ENCODE data around the gene NUDT21. TPM values are rescaled to one million over a fixed set of nuclear protein-coding genes. Genes with fewer than 3 reads are reported as not detected.
A peak's percentile ranks its signal among the peaks of the same experiment; 100 is the strongest.

The NUDT21 gene
- total RNA-seq, 1 donor from 2014 or later: 102 TPM

DNA sequence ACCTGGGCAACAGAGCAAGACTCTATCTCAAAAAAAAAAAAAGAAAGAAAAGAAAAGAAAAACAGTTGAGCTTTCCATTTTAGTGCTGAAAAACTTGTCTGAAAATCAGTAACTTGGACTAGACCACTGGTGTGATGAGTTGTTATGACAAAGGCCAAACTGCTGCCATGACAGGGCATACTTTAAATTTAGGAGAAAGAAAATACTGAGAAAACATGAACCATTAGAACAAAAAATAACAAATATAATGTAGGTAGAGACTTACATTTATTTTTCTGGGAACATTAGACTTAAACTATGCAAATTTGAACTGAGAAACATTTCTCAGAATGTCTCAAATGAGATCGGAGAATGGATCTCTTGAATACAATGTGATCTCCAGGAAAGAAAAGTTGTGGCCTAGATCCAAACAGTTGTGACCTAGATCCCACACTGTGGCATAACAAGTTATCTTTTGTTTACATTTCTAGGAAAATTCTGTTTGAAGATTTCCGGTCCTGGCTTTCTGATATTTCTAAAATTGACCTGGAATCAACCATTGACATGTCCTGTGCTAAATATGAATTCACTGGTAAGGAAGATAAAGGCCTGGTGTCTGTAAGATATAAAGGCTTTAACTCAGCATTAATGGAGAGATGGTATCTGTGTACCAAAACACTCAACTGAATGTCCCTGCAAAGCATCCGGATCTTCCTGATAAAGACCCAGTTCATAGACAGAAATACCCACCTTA is 11.1 kb upstream of the NUDT21 start:
- DNase-seq: no peak

DNA sequence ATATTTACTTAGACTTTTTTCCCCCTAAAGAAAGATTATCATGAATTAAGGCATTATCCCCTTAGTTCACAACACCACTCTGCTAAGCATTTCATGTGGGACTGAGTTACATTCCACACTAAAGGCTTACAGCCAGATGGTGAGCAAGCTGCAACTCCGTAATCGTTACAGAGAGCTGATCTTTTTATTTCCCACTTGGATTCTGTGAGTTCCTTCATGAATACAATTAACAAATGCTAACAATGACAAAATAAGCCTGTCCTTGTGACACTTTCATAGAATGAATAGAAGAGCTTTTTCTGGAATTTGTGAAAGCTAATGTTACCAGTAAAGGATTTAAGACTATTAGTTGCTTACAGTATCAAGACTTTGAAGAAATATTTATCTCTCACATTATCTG is 9.0 kb upstream of the NUDT21 start:
- no peak for DNase-seq

DNA sequence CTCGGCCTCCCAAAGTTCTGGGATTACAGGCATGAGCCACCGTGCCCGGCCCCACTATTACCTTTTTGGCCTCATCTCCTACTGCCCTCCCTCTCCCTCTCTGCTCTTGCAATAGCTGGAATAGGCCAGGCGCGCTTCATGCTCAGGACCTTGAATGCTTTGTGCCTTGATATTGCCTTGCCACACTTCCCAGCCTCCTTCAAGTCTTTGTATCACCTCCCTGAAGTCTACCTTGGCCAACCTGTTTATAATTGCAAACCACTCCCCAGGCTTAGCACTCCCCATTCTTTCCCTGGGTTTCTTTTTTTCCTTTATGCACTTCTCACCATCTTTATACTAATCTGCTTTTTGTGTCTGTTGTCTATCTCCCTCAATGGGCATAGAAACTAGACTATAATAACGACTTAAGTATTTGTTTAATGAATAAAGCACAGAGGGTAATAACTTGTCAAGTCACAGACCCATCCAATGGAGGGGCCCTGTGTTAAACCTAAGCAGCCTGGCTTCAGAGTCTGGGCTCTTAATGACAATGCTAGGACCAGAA is 6.9 kb upstream of the NUDT21 start:
- DNase-seq: no peak

DNA sequence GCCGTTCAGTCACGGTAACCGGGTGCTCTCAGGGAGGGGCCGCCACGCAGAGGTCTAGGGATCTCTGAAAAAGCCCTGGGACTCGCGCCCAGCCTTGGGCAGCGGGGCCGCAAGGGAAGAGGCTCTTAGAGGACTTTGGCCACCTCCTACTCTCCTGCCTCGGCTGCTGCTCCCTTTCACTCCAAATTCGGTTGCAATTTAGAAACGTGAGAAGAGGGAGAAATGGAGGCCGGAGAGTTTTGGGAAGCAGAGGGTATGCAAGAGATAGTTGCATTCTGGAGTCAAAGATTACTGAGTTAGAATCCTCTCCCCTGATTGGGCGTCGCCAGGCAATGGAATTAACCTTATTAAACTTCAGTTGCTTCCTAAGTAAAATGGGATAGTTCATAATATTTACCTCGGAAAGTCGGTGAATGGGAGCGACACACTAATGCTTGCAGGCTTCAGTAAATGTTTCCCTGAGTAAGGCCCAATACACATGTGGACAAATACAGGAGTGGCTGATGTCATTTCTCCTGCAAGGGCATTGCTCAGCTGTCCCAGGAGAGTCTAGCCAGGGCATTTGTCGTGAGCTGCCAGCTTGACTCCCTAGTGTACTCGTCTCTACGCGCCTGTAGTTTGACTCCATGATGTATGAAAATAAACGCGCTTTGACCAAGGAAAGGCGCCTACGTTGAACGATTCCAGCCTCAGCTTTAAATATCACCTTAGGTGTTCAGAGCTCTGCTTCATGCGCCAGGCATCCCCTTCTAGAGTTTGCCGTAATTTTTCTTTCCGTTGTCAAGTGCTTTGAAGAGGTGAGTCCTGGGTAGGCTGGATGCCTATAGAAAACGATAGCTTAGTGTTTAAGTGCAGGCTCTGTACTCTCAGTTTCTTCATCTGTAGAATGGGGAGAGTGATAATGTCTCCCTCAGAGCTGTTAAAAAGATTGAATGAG is 889 bp upstream of the NUDT21 start:
- peak; percentile 62 for DNase-seq

DNA sequence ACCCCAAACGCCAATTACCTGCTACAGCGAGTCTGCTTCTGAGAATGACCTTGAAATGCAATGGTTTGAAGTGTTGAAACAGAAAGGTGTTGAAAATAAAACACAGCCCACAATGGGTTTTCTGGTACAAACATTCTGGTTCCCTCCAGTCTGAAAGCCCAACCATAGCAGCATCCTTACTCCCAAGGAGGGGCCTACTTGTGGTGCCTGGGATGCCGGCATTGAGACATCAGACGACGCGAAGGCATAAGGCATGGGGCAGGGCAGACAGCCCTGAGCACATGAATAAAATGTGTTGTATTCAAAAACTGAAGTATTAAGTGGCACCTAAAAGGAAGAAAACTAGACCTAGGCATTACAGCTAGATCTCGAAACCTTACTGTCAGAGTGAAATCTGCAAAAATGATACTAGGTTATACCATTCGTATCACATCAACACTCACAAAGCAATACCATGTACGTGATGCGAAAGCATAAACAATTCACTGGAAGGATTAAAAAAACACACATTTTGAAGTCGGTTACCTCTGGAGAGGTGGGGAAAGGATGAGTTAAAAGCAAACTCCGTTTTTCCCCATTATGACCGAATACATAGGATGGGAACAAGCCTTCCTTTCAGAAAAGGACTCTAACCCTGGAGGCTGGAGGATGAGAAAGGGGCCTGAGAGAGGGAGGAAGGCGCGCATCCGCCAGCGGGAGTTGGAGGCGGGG is 702 bp downstream of the NUDT21 start:
- peak; percentile 20 for DNase-seq

DNA sequence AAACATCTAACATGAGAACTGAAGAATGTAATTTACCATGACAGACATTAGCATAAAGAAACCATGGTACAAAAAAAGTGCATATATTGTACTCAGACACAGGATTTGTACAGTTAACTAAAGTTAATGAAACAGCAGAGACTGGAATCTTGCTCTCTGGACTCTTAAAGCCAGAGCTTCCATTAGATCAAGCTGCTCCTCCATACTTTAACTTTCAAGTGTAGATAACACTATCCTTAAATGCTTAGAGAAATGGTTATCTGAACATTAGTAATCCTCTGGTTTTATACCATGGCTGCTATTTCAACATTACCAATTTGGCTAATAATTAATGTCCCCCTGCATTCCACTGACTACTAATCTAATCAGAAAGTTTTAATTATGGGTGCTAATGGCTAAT is 3.1 kb downstream of the NUDT21 start:
- DNase-seq: no peak

DNA sequence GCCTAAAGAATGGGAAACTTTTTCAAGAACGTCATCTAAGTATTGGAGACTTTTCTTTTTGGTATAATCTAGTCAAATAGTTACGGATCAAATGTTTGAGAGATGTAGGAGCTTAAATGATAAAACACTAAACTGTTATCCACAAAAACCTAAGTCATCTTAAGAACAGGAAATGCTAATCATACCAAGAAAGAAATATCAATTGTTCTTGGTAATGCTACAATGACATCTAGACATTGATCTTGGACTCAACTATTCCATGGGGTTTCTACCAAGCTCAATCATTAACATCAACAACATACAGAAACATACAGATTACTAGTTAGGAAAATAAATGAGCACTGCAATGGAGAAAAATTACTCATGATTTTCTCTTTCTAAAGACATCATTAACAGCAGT is 3.8 kb downstream of the NUDT21 start:
- DNase-seq: peak; percentile 15

DNA sequence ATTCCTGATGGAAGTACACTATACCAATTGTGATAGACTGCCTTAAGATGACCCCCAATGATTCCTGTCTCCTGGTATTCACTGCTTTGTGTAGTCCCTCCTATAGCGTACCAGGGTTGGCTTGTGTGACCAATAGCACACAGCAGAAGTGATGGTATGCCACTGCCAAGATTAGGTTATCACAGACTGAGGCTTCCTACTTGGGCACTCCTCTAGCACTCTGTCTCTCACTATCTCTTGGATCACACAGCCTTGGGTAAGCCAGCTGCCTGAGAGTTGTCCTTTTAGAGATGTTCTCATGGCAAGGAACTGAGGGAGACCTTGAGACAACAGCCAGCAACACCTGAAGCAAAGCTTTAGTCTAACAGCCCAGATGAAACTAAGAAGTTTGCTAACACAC is 13.1 kb downstream of the NUDT21 start:
- no peak for DNase-seq

DNA sequence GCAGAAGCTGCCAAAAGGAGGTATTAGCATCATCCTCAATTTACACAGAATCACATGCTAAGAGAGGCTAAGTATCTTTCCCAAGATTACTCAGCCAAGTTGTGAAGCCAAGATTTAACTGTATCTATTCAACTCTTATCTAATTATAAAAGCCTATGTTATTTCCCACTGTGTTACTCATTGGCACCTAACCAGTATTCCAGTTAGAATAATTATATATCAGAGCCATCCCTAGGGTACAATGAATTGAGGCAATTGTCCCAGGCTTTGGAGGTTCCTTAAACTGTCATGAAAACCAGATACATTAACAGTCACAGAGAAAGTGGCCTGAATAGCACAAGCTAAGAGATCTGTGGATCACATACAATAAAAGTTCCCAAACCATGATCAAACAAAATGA is 14.9 kb downstream of the NUDT21 start:
- no peak for DNase-seq

DNA sequence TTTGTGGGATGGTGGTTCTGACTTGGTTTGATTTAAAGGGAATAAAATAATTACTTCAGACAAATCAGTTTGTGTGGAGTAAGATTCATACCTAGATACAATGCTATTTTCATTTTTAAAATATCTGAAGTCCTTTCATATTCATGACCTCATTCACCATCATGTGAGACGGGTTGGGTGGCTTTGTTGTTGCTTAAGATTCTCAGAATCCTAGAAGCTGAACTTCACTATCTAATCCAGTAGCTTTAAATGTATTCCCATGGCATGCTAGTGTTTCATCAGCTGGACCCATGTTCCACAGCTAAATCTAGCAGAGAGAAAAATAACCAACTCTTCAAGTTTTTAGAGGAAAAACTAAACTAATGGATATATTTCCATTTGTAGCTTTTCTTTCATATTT is 23.0 kb downstream of the NUDT21 start:
- no peak for DNase-seq

DNA sequence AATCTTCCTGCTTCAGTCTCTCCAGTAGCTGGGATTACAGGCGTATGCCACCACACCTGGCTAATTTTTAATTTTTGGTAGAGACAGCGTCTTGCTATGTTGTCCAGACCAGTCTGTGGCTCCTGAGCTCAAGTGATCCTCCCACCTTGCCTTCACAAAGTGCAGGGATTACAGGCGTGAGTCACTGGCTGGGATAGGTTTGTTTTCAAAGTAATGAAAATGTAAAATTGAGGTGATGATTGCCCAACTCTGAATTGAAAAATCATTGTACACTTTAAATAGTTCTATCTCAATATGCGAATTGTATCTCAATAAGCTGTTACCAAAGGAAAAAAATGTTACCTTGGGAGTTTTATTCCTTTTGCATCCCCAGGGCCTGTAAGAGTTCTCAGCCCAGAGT is 24.5 kb downstream of the NUDT21 start:
- no peak for DNase-seq

DNA sequence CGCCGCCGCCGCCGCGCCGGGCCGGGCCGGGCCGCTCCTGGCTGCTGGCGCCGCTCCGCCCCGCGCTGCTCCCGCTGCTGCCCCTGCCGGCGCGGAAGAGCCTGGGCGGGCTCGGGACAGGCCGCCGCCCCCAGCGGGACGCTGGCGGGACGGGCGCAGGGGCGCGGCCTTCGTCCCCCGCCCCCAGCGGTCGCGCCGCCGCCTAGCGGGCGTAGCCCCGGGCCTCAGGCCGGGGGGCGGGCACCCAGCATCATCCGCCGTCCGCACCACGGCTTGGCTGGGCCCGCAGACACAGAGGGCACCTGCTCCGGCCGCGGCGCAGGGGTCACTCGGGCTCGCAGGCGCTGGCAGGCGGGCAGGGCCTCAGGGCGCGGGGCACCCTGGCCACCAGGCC is 25.7 kb downstream of the NUDT21 start, which contains the start of gene AMFR:
Gene AMFR (minus strand): TSS at position 107 of the 394 bp plus-strand sequence. CDS start 218 bp downstream, outside the sequence.
- peak; percentile 88 for DNase-seq

DNA sequence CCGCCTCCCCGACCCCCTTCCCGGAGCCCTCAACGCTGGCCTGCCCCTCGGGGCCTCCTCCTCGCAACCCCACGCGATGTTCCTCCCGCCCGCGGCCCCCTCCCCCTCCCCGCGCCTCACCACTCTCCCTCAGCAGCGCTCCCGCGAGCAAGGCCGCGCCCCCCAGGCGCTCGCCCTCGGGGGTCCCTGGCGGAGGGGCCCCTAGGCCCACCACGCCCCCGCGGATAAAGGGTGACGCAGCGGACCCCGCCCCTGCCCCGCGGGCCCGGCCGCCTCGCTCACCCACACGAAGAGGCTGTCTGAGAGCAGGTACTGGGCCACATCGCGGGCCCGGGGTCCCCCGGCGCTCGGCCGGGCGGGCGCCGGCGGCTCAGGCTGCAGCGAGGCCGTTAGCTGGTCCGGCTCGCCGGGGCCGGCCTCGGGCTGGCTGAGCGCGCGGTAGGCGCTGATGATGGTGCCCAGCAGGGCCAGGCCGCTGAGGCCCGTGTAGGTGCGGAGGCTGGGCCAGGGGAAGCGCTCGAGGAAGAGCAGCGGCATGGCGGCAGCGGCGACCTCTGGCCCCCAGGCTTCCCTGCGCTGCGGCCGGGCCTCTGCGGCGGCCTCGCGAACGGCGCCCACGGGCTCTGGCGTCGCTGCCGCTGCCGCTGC is 26.2 kb downstream of the NUDT21 start:
- peak; percentile 28 for DNase-seq

DNA sequence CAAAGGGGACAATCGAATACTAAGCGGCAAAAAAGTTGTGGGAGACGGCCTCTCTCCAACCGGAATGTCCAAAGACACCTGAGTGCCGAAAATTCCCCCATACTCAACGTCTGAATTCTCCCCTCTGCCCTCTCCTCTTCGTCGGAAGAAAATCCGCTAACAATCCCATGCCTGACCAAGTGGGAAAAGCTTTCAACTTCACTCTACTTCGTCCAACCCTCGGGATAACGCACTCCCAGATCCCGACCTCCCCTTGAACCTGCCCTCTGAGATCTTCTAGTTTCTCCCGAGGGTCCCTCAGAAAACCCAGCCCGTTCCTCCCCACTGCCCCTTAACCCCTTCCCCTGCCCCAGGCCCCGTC is 26.7 kb downstream of the NUDT21 start:
- peak; percentile 30 for DNase-seq

DNA sequence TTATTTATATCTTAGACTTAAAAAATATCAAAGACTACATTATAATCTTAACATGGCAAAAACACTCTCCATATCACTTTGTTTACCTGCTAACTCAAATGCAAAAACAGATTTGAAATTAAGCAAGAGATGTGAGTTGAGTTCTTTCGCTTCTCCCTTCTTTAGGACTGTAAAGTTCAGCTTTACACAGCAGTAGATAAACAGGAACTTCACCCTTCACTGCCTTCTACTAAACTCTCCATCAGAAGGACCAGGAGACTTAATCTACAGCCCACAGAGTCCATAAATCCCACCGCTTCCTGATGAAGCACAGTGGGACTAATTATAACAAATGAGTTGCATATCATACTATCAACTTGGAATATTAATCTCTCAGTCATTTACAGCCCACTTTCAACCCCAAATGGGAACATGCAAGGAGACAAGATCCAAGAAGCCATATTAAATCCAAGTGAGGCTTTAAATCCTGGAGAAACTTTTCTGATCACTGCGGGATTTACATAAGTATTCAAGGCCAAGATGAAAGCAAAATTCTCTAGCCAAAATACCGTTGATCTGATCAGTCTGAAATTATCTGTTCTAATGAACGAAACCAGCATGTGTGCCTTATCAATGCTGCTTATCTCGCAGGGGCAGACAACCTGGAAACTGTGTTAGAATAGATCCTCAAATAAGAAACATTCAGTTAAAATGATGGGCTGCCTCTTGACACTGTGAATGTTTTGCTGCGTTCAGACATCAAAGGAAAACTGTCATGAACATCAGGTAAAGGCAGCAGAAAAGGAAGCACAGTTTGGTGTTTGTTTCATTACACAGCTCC is 27.3 kb downstream of the NUDT21 start:
- peak; percentile 15 for DNase-seq

DNA sequence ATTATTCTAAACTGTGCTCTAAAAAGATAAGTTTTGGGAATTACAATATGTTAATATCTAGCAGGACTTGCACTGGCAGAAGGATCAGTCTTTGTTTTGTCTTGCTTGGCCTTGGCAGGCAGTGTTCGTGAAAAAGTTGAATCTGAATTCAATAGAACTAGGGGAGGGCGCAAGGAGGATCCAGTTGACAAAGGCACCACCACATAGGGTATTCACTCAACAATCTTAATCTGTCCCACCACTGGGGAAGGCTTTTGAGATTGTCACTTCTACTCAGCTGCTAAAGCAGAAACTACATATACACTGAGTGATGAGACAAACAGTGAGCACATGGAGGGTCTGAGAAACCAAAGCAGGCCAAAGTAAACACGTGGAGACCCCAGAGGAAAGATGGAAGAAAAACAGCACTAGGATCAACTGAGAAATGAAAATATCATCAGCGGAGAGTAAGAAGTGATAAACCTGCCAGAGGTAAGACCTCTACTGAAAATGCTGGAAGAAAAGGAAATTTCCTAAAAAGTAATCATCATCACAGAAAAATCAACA is 28.2 kb downstream of the NUDT21 start:
- DNase-seq: no peak

DNA sequence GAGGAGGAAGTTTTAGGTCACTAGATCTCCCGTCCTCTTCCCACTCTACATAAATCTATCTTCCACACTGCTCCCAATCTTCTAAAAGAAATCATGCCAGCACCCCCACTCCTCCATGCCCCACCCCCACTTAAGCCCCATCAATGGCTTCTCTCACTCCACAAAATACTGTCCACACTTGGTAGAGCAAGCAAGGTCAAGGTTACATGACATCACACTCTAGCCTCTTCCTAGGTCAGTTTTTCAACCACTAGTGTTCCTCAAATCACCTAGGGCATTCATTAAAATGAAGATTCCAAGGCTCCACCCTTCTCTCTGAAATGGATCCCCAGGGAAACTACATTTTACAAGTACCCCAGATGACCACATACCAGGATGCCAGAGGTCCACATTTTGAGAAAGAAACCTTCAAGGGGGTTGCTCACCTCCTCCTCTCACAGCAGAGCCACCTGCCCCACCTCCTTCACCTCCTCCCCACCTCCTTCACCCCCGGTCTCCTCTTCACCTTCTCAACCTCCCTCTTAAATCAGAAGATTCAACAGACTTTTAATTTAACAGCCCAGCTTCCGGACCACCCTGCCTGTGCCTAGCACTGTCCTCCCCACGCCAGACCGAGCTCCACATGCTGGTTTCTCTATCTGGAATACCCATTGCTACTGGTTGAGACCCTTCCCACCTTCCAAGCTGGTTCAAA is 29.0 kb downstream of the NUDT21 start:
- no peak for DNase-seq

DNA sequence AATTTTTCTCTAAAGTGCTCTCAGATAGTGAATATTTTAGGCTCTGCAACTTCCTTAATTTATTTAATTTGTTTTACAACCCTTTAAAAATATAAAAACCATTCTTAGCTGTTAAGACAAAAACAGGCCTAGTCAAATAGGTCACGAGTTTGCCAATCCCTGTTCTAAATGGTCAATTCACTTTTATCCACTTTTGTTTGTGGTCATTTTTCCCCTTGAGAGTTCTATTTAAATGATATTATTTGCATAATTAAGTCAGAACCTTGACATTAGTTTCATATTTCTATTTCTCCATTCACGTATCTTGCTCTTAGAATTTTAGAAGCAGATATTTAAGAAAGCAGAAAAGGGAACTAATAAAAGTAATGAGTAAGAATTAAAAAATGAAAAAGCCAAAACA is 29.8 kb downstream of the NUDT21 start:
- no peak for DNase-seq

DNA sequence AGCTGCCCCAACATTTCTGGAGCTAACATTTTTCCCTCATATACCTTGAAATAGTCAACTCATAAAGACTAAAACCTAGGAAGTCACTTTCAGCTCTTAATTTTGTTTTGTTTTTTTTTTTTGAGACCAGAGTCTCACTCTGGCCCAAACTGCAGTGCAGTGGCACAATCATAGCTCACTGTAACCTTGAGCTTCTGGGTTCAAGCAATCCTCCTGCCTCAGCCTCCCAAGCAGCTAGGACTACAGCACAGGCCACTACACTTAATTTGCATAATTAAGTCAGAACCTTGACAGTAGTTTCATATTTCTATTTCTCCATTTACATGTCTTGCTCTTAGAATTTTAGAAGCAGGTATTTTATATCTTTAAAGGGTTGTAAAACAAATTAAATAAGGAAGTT is 30.5 kb downstream of the NUDT21 start:
- DNase-seq: no peak

DNA sequence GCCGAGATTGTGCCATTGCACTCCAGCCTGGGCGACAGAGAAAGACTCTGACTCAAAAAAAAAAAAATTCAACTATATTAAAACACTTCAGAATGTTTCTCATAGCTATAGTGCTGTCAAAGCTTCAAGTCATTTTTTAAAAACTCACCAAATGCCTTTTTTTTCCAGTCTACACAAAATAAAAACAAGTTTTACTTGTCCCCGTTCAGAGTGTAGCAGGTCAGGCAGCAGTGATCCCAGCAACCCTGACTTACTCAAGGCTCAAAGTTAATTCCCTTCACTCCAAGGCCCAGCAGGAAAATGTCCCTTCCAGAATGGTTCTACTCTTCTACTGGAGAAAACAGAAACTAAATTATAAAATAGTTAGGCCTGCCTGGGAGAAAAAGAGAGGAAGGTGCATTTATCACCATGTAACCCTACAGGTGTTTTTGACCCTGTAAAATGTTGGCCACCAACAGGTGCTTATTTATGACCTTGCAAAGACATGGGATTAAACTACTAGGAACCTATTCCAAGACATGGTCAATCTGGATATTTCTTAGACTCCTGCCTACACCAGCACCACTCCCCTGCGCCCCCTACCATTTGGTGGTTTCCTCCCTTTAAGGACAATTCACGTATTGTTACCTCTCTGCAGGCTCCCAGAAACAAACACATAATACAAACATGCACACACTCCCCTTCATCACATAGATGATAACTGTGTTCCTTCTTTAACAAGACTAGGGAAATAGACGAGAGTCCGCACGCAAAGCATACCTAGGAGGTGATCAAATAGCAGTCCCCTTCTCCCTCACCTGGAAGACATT is 31.2 kb downstream of the NUDT21 start:
- DNase-seq: no peak
